Omental fat pad (tissue), 4 donors: ENCODE measurements around the gene CDK14. TPM values are rescaled to one million over a fixed set of nuclear protein-coding genes. Genes with fewer than 3 reads are reported as not detected.

Source experiments
- ATAC-seq: fragments of 150-250 bp; one replicate; pipeline ENCODE4 v1.9.1; 2016; ENCODE audit warnings: mild to moderate bottlenecking, moderate library complexity; ENCODE audit not compliant: low FRiP score
- DNase-seq: peaks from one replicate; pipeline ENCODE4 v3.0.0-alpha.2; 2019; ENCODE audit warnings: low spot score
- CTCF ChIP-seq, 3 donors: fragments of 450-650 bp; IDR thresholded peaks; one replicate each; pipeline ENCODE4 v1.5.1; 2016 to 2017; ENCODE audit warnings: antibody characterized with exemption in 3 of 3, mild to moderate bottlenecking in 3 of 3, moderate library complexity in 2 of 3
- total RNA-seq, 4 donors: library from RNA; depleted of rRNA; stranded (reverse); fragments of >200 nt; gene quantifications; one replicate each; pipeline ENCODE4 v1.1.0, GENCODE V29; 2016

The CDK14 gene
- total RNA-seq, 4 donors from 2014 or later: 25.2 to 40.3 (median 30.8) TPM

GRCh38 chr7:90846192-90846591 lies 250.1 kb downstream of the CDK14 start:
- ATAC-seq: no peak
- no peak for TF ChIP-seq CTCF (IDR thresholded peaks at IDR 0.05)
- DNase-seq: no peak

GRCh38 chr7:90850066-90850465 lies 253.9 kb downstream of the CDK14 start:
- no peak for DNase-seq
- ATAC-seq: no peak
- TF ChIP-seq CTCF (IDR thresholded peaks at IDR 0.05): no peak

- ATAC-seq (no peak), DNase-seq (no peak)
- no peak for TF ChIP-seq CTCF (IDR thresholded peaks at IDR 0.05)
Observed at GRCh38 chr7:90850471-90850870, 254.3 kb downstream of the CDK14 start.

- no peak for TF ChIP-seq CTCF (IDR thresholded peaks at IDR 0.05)
- no peak for ATAC-seq
- no peak for DNase-seq
Observed at GRCh38 chr7:90853205-90853604, 257.1 kb downstream of the CDK14 start.

- DNase-seq: no peak
- TF ChIP-seq CTCF (IDR thresholded peaks at IDR 0.05): no peak
- no peak for ATAC-seq
Observed at GRCh38 chr7:90856351-90857070, 260.4 kb downstream of the CDK14 start.

GRCh38 chr7:90857603-90858002 lies 261.5 kb downstream of the CDK14 start:
- DNase-seq (no peak), ATAC-seq (no peak)
- TF ChIP-seq CTCF (IDR thresholded peaks at IDR 0.05): no peak

GRCh38 chr7:90858546-90858945 lies 262.4 kb downstream of the CDK14 start:
- ATAC-seq (no peak), DNase-seq (no peak)
- TF ChIP-seq CTCF (IDR thresholded peaks at IDR 0.05): no peak
